Mesothelial cell of epicardium (in vitro differentiated cells): ENCODE measurements around the gene FZD4. TPM values are rescaled to one million over a fixed set of nuclear protein-coding genes. Genes with fewer than 3 reads are reported as not detected.

Experiments used
- DNase-seq, 2 experiments: peaks; one replicate each; pipeline ENCODE4 v3.0.0; 2021; ENCODE audit warnings: low spot score in 2 of 2; ENCODE audit not compliant: unreplicated experiment in 2 of 2
- H3K27ac Mint-ChIP-seq: 2 replicates; pipeline ENCODE4 v1.8.0; 2021; ENCODE audit warnings: mixed read lengths
- H3K27me3 Mint-ChIP-seq: 2 replicates; pipeline ENCODE4 v1.8.0; 2021; ENCODE audit warnings: low read depth, mixed read lengths
- H3K36me3 Mint-ChIP-seq: 2 replicates; pipeline ENCODE4 v1.8.0; 2021; ENCODE audit warnings: mixed read lengths
- H3K4me1 Mint-ChIP-seq: 2 replicates; pipeline ENCODE4 v1.8.0; 2021; ENCODE audit warnings: mixed read lengths
- H3K4me3 Mint-ChIP-seq: 2 replicates; pipeline ENCODE4 v1.8.0; 2021; ENCODE audit warnings: mild to moderate bottlenecking, moderate library complexity, mixed read lengths
- H3K9me3 Mint-ChIP-seq: 2 replicates; pipeline ENCODE4 v1.8.0; 2021; ENCODE audit warnings: mixed read lengths
- CTCF ChIP-seq: fragments of 200-600 bp; sonication (generic); IDR thresholded peaks from one replicate; pipeline ENCODE4 v1.5.0; 2021; ENCODE audit warnings: antibody characterized with exemption; ENCODE audit not compliant: unreplicated experiment
- total RNA-seq: library from RNA; stranded (reverse); gene quantifications from 3 replicates; pipeline ENCODE4 v1.2.1, GENCODE V29; 2021

Gene FZD4
- total RNA-seq, 1 donor from 2014 or later = 20.7 TPM

GRCh38 chr11:86900162-86900561 is 55.0 kb downstream of the FZD4 start:
- Mint-ChIP-seq H3K27me3 (no peaks in the 10 kb centered on the region), H3K27ac (no peak overlapping the region), H3K4me3 (no peak overlapping the region), H3K36me3 (no peaks in the 10 kb centered on the region), H3K9me3 (no peaks in the 10 kb centered on the region), H3K4me1 (peaks cover 37% of the 10 kb centered on the region)
- TF ChIP-seq CTCF = no peak
- no peak for DNase-seq

GRCh38 chr11:86898689-86899088 is 56.5 kb downstream of the FZD4 start:
- H3K4me1 Mint-ChIP-seq = peaks cover 37% of the 10 kb centered on the region
- no peak for TF ChIP-seq CTCF
- H3K27ac Mint-ChIP-seq = no peak overlapping the region
- no peak overlapping the region for H3K4me3 Mint-ChIP-seq
- no peaks in the 10 kb centered on the region for H3K27me3 Mint-ChIP-seq
- H3K36me3 Mint-ChIP-seq = no peaks in the 10 kb centered on the region
- DNase-seq = no peak
- H3K9me3 Mint-ChIP-seq = no peaks in the 10 kb centered on the region

DNA sequence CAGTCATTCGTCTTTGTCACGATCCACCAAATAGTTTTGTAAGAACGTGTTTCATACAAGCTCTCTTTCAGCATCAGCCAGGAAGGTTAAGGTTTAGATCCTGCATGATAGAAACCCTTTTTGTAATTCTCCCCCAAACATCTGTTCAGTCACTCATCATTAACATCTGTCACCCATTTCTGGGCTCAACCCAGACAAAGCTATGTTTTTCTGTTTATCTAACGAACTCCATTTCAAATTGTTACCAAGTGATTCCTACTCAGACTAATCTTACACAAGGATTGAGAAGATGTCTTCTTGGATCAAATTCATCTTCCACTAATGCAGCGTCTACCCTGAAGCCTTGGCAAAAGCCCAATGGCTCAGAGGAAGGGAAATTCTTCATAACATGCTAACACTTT is 58.8 kb downstream of the FZD4 start:
- Mint-ChIP-seq H3K4me3 (no peak overlapping the region), H3K27me3 (no peaks in the 10 kb centered on the region), H3K36me3 (no peaks in the 10 kb centered on the region), H3K27ac (peak overlapping the region; percentile 68), H3K4me1 (peaks cover 27% of the 10 kb centered on the region), H3K9me3 (no peaks in the 10 kb centered on the region)
- DNase-seq = no peak
- no peak for TF ChIP-seq CTCF

Other genes with a start within 250 kb of the FZD4 start
- gene PRSS23, start 154.9 kb downstream of the FZD4 start, total RNA-seq = 28.3 to 29.9 TPM (median 29.4 TPM) in 3 replicates
- gene TMEM135, start 82.5 kb upstream of the FZD4 start, total RNA-seq = 36.0 to 42.6 TPM (median 39.9 TPM) in 3 replicates